22Rv1 (cell line): ENCODE data around the gene LEMD2.
"Not testable (repeated sequence)": the region's sequence is repeated elsewhere in the genome, so short reads cannot be mapped to it uniquely, and the experiment has no call there.

Experiments
- H3K27ac ChIP-seq: fragments of 450-650 bp; 2 replicates; pipeline ENCODE4 v1.5.1; 2017
- CTCF ChIP-seq: fragments of 450-650 bp; IDR thresholded peaks from 2 replicates; pipeline ENCODE4 v1.5.1; 2017; ENCODE audit warnings: mild to moderate bottlenecking
- ZFX ChIP-seq: fragments of 450-650 bp; IDR thresholded peaks from 2 replicates; pipeline ENCODE4 v1.6.1; 2017; ENCODE audit warnings: antibody characterized with exemption, borderline replicate concordance

The LEMD2 gene

GRCh38 chr6:33788694-33789549 lies at the start of gene LEMD2:
TSS of gene LEMD2 (minus strand) at chr6:33789130. CDS start at chr6:33789116, 14 bp downstream.
- H3K27ac ChIP-seq: peak within 1 kb of the TSS; percentile 85
- TF ChIP-seq CTCF: no peak
- TF ChIP-seq ZFX: peak; percentile 83; the same call in 1 of the 2 replicates

- TF ChIP-seq ZFX: no peak
- H3K27ac ChIP-seq: no peak overlapping the region
Measured at GRCh38 chr6:33837971-33838665, 49.2 kb upstream of the LEMD2 start.

- H3K27ac ChIP-seq: no peak overlapping the region
- no peak for TF ChIP-seq CTCF
- no peak for TF ChIP-seq ZFX
Measured at GRCh38 chr6:33836806-33837469, 48.0 kb upstream of the LEMD2 start.

GRCh38 chr6:33834401-33835392 lies 45.8 kb upstream of the LEMD2 start:
- no peak for TF ChIP-seq CTCF
- no peak for TF ChIP-seq ZFX
- H3K27ac ChIP-seq: no peak overlapping the region

GRCh38 chr6:33833599-33833998 lies 44.7 kb upstream of the LEMD2 start:
- TF ChIP-seq CTCF (no peak), ZFX (no peak)

GRCh38 chr6:33832831-33833230 lies 43.9 kb upstream of the LEMD2 start:
- not testable (repeated sequence) for H3K27ac ChIP-seq

More at GRCh38 chr6:33833599-33833998, 44.7 kb upstream of the LEMD2 start:
- no peak overlapping the region for H3K27ac ChIP-seq

GRCh38 chr6:33831725-33832124 lies 42.8 kb upstream of the LEMD2 start:
- not testable (repeated sequence) for H3K27ac ChIP-seq

GRCh38 chr6:33830635-33831240 lies 41.8 kb upstream of the LEMD2 start:
- TF ChIP-seq CTCF (no peak), ZFX (no peak)
- no peak overlapping the region for H3K27ac ChIP-seq
